H1 (cell line): ENCODE results near the gene ADARB2. TPM values are rescaled to one million over a fixed set of nuclear protein-coding genes. Genes with fewer than 3 reads are reported as not detected.
A peak's percentile ranks its signal among the peaks of the same experiment; 100 is the strongest.

Source experiments
- CTCF ChIA-PET: fragments of 300-600 bp; sonication (Branson Sonifier 250); formaldehyde crosslinking; loops from one replicate; lab custom pipeline; 2021; ENCODE audit not compliant: partially characterized antibody; lab: Charles Lee
- POLR2A ChIA-PET: fragments of 300-600 bp; sonication (Branson Sonifier 250); formaldehyde crosslinking; loops from one replicate; lab custom pipeline; 2021; ENCODE audit warnings: inconsistent platforms; ENCODE audit not compliant: partially characterized antibody; lab: Charles Lee
- DNase-seq, 2 experiments: peaks; one replicate each; pipeline versions ENCODE4 v3.0.0 to v3.0.0-alpha.2; 2010 to 2022; ENCODE audit warnings: low spot score in 2 of 2, low read depth in 1 of 2, mixed read lengths in 1 of 2
- FAIRE-seq: peaks from 2 replicates; lab custom pipeline; 2011; peaks lifted over from hg19 to GRCh38; lab: Jason Lieb, UNC
- H2AFZ ChIP-seq: 2 replicates; pipeline ENCODE4 v1.8.1; 2012; ENCODE audit warnings: low read length, inconsistent platforms
- H2AK5ac ChIP-seq: 2 replicates; pipeline ENCODE4 v1.6.1; 2013; ENCODE audit warnings: low read depth, low read length
- H2BK120ac ChIP-seq: replicated peaks from 2 replicates; pipeline ENCODE3; 2013; ENCODE audit warnings: low read depth, low read length, inconsistent platforms
- H2BK12ac ChIP-seq: 2 replicates; pipeline ENCODE4 v1.6.1; 2013; ENCODE audit warnings: low read depth, low read length
- H2BK15ac ChIP-seq: 2 replicates; pipeline ENCODE4 v1.6.1; 2013; ENCODE audit warnings: low read length
- H2BK20ac ChIP-seq: 2 replicates; pipeline ENCODE4 v1.6.1; 2013; ENCODE audit warnings: low read length
- H2BK5ac ChIP-seq: 2 replicates; pipeline ENCODE4 v1.6.1; 2013; ENCODE audit warnings: low read depth, low read length
- H3K14ac ChIP-seq: 2 replicates; pipeline ENCODE4 v1.6.1; 2013; ENCODE audit warnings: inconsistent platforms; ENCODE audit not compliant: insufficient read length
- H3K18ac ChIP-seq: 2 replicates; pipeline ENCODE4 v1.6.1; 2013; ENCODE audit warnings: low read length; ENCODE audit errors: extremely low read depth
- H3K23ac ChIP-seq: 2 replicates; pipeline ENCODE4 v1.6.1; 2013; ENCODE audit warnings: inconsistent platforms; ENCODE audit not compliant: insufficient read length
- H3K23me2 ChIP-seq: 2 replicates; pipeline ENCODE4 v1.6.1; 2013; ENCODE audit warnings: low read depth, low read length
- H3K27ac ChIP-seq: 2 replicates; pipeline ENCODE4 v1.6.1; 2011; ENCODE audit warnings: low read depth, low read length, inconsistent platforms
- H3K27me3 ChIP-seq, 4 experiments: replicated peaks in 1 of 4; 1 replicate in 1 of 4; 2 replicates in 3 of 4; pipeline versions ENCODE4 v1.6.1 to v1.8.1; 2011 to 2013; ENCODE audit warnings: low read length in 3 of 4, mild to moderate bottlenecking in 3 of 4, inconsistent platforms in 2 of 4, mixed read lengths in 2 of 4, moderate library complexity in 1 of 4; ENCODE audit not compliant: control insufficient read depth in 3 of 4, insufficient read depth in 3 of 4; ENCODE audit errors: extremely low read depth in 1 of 4
- H3K36me3 ChIP-seq, 4 experiments: 2 replicates each; pipeline versions ENCODE4 v1.6.1 to v1.8.1; 2011 to 2013; ENCODE audit warnings: mild to moderate bottlenecking in 4 of 4, low read length in 3 of 4, moderate library complexity in 2 of 4, control low read depth in 1 of 4, inconsistent platforms in 1 of 4; ENCODE audit not compliant: insufficient read depth in 4 of 4, control insufficient read depth in 2 of 4
- H3K4ac ChIP-seq: replicated peaks from 2 replicates; pipeline ENCODE3; 2013; ENCODE audit warnings: low read length, low read depth, mixed read lengths, inconsistent platforms; ENCODE audit not compliant: insufficient read length
- H3K4me1 ChIP-seq, 4 experiments: replicated peaks in 1 of 4; 1 replicate in 1 of 4; 2 replicates in 3 of 4; pipeline versions ENCODE4 v1.6.1 to v1.8.1; 2011 to 2013; ENCODE audit warnings: low read length in 3 of 4, inconsistent platforms in 2 of 4, mixed read lengths in 1 of 4; ENCODE audit not compliant: insufficient read depth in 4 of 4, control insufficient read depth in 3 of 4
- H3K4me2 ChIP-seq, 2 experiments: 2 replicates each; pipeline versions ENCODE4 v1.6.1 to v1.8.1; 2011 to 2013; ENCODE audit warnings: low read depth in 2 of 2, low read length in 2 of 2, control low read depth in 1 of 2, inconsistent platforms in 1 of 2, mild to moderate bottlenecking in 1 of 2; ENCODE audit not compliant: insufficient read depth in 1 of 2
- H3K4me3 ChIP-seq, 4 experiments: fragments of 200-600, 300-600 bp in 1 of 4; sonication (generic), shearing (Covaris generic), sonication (Bioruptor Twin) in 1 of 4; 2 replicates each; pipeline versions ENCODE4 v1.5.1 to v1.8.1; 2011 to 2016; ENCODE audit warnings: low read length in 4 of 4, low read depth in 3 of 4, control low read depth in 2 of 4, inconsistent platforms in 2 of 4, mild to moderate bottlenecking in 2 of 4, mixed read lengths in 1 of 4, moderate library complexity in 1 of 4; ENCODE audit not compliant: insufficient read depth in 2 of 4; ENCODE audit errors: extremely low read depth in 1 of 4
- H3K56ac ChIP-seq: replicated peaks from 2 replicates; pipeline ENCODE3; 2013; ENCODE audit warnings: low read depth, mild to moderate bottlenecking, mixed read lengths, low read length, inconsistent platforms; ENCODE audit not compliant: insufficient read length
- H3K79me1 ChIP-seq: 2 replicates; pipeline ENCODE4 v1.6.1; 2013; ENCODE audit warnings: low read depth, low read length, control low read depth
- H3K79me2 ChIP-seq, 2 experiments: 2 replicates each; pipeline versions ENCODE4 v1.6.1 to v1.8.1; 2012 to 2013; ENCODE audit warnings: low read length in 2 of 2, mild to moderate bottlenecking in 2 of 2, inconsistent platforms in 1 of 2; ENCODE audit not compliant: insufficient read depth in 2 of 2, control insufficient read depth in 1 of 2
- H3K9ac ChIP-seq, 4 experiments: replicated peaks in 1 of 4; 1 replicate in 1 of 4; 2 replicates in 3 of 4; pipeline versions ENCODE4 v1.6.1 to v1.8.1; 2011 to 2013; ENCODE audit warnings: low read depth in 3 of 4, low read length in 3 of 4, control low read depth in 2 of 4, mild to moderate bottlenecking in 2 of 4, moderate library complexity in 2 of 4, inconsistent platforms in 1 of 4; ENCODE audit errors: extremely low read depth in 1 of 4
- H3K9me3 ChIP-seq, 2 experiments: 2 replicates each; pipeline versions ENCODE4 v1.6.1 to v1.8.1; 2012 to 2013; ENCODE audit warnings: mild to moderate bottlenecking in 2 of 2, moderate library complexity in 2 of 2, control low read depth in 1 of 2, inconsistent platforms in 1 of 2, low read depth in 1 of 2, low read length in 1 of 2, mixed read lengths in 1 of 2; ENCODE audit not compliant: insufficient read depth in 2 of 2
- H4K20me1 ChIP-seq, 2 experiments: replicated peaks in 1 of 2; 2 replicates each; pipeline versions ENCODE3 to v1.8.1; 2011 to 2013; ENCODE audit warnings: inconsistent platforms in 2 of 2, low read length in 2 of 2, mild to moderate bottlenecking in 1 of 2; ENCODE audit not compliant: insufficient read depth in 2 of 2, control insufficient read depth in 1 of 2
- H4K5ac ChIP-seq: 2 replicates; pipeline ENCODE4 v1.6.1; 2013; ENCODE audit warnings: low read length, low read depth, mixed read lengths, inconsistent platforms; ENCODE audit not compliant: insufficient read length
- H4K8ac ChIP-seq: 2 replicates; pipeline ENCODE4 v1.8.0; 2013; ENCODE audit warnings: mild to moderate bottlenecking, moderate library complexity, low read length, inconsistent platforms; ENCODE audit not compliant: insufficient read depth; ENCODE audit errors: extremely low read depth
- H4K91ac ChIP-seq: replicated peaks from 2 replicates; pipeline ENCODE3; 2013; ENCODE audit warnings: low read length, mixed read lengths, inconsistent platforms; ENCODE audit not compliant: insufficient read length
- ATF3 ChIP-seq: IDR thresholded peaks from 2 replicates; pipeline ENCODE4 v1.6.1; 2011; ENCODE audit warnings: low read depth, mild to moderate bottlenecking, low read length; ENCODE audit not compliant: insufficient read depth
- MAX ChIP-seq: IDR thresholded peaks from 2 replicates; pipeline ENCODE4 v1.6.1; 2012; ENCODE audit warnings: inconsistent platforms
- WGBS, 2 experiments: shearing (Covaris generic) in 1 of 2; methylation state at CpG; one replicate each; pipeline versions ENCODE4 v1.1.6 to v1.1.7; 2013 to 2015; ENCODE audit warnings: low lambda C conversion rate in 2 of 2, mixed read lengths in 2 of 2, inconsistent platforms in 1 of 2, low coverage in 1 of 2, missing lambda C conversion rate in 1 of 2; ENCODE audit not compliant: insufficient replicate concordance in 2 of 2, insufficient coverage in 1 of 2, insufficient read length in 1 of 2; ENCODE audit errors: extremely low coverage in 1 of 2, missing lambda C conversion rate in 1 of 2; 5-methylcytosine and 5-hydroxymethylcytosine counted together
- polyA plus RNA-seq, 7 experiments: library from polyadenylated mRNA; depleted of rRNA in 3 of 7; stranded (reverse) in 5 of 7; unstranded in 2 of 7; fragments of >200 nt in 5 of 7; fragments of 200-250 nt in 2 of 7; gene quantifications; 1 replicate in 5 of 7; 2 replicates in 1 of 7; 4 replicates in 1 of 7; pipeline versions ENCODE4 v1.2.1 to v1.2.3, GENCODE V29; 2011 to 2013; ENCODE audit warnings: missing spikeins in 2 of 7, mixed read lengths in 2 of 7
- total RNA-seq: library from RNA; stranded (reverse); fragmentation: NEBNext Ultra II Directional; extraction: Animal tissue kit (Norgen Biotek cat#: 25700); gene quantifications from 2 replicates; pipeline ENCODE4 v1.2.1, GENCODE V29; 2021
- TF ChIP-seq, protein P1 (sequence below), 3 experiments: IDR thresholded peaks; 1 replicate in 2 of 3; 2 replicates in 1 of 3; pipeline versions ENCODE4 v1.5.1 to v1.6.1; 2011; ENCODE audit warnings: low read length in 3 of 3, mild to moderate bottlenecking in 3 of 3, inconsistent platforms in 2 of 3, low read depth in 1 of 3, moderate library complexity in 1 of 3; ENCODE audit not compliant: insufficient read depth in 1 of 3; ENCODE audit errors: control extremely low read depth in 1 of 3

Gene ADARB2
- total and polyA plus RNA-seq, 2 of the 8 experiments (the other 6 are each of a cell fraction or from before 2014, with no cell fraction given) = 2.2 to 2.8 TPM

DNA sequence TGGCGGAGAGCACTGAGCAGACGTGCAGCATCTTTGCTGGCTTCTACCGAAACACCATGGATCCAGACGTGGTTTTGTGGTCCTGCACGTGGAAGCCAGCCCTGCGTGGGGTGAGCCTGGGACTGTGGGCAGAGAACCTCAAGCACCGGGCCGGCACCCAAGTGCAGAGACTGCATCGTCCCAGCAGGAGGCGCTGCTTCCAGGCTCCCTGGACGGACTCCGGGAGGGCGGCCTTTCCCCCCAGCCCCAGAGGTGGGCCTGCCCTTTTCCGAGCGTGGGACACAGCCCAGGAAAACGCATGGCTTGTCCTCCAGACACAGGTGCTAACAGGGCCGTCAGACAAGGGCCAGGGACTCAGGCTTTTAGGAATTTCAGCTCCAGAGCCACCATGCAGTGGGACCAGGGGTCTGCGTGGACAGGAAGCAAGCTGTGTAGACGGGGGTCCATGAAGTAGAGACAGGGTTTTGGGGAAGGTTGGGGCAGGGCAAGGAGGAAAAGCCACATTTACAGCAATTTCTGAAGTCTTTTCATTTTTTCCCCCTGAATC lies 377.2 kb downstream of the ADARB2 start:
- Histone ChIP-seq H3K23ac (no peak overlapping the region), H3K18ac (peak overlapping the region; percentile 55), H3K9ac (no peak overlapping the region), H3K36me3 (no peaks in the 10 kb centered on the region), H4K8ac (peak overlapping the region; percentile 58), H3K4me3 (no peak overlapping the region), H2BK120ac (no peak overlapping the region), H3K79me1 (no peaks in the 10 kb centered on the region), H4K91ac (peak overlapping the region; percentile 29), H3K79me2 (no peaks in the 10 kb centered on the region), H3K27me3 (0 out of 7 replicates have a peak, but pooled peaks cover 0 to 2% (median 0%) of the 10 kb centered on the region in 4 experiments), H3K56ac (no peak overlapping the region), H3K27ac (no peak overlapping the region), H3K4ac (peak overlapping the region; percentile 6), H3K4me2 (no peak overlapping the region; a peak in 1 of 4 replicates), H4K20me1 (no peaks in the 10 kb centered on the region), H2BK20ac (peak overlapping the region; percentile 97; the same call in 1 of the 2 replicates), H2BK12ac (peak overlapping the region; percentile 91; the same call in 1 of the 2 replicates), H2BK15ac (peak overlapping the region; percentile 85; the same call in 1 of the 2 replicates), H3K23me2 (no peaks in the 10 kb centered on the region), H2BK5ac (peak overlapping the region; percentile 76; the same call in 1 of the 2 replicates), H3K4me1 (peaks cover 4 to 20% (median 7%) of the 10 kb centered on the region in 4 experiments), H2AK5ac (no peak overlapping the region; the same call in 1 of the 2 replicates), H3K14ac (no peak overlapping the region), H4K5ac (no peak overlapping the region), H2AFZ (0 out of 2 replicates have a peak overlapping the region, but pooled peaks have one; percentile 35), H3K9me3 (no peaks in the 10 kb centered on the region)
- ChIA-PET CTCF (interaction anchor here (0.6 to 2.6 kb wide), 32 partner anchors 9 to 309 kb away, joined by 3 to 21 read pairs (median 4); no protein-coding TSS in a partner anchor), POLR2A (interaction anchor here (0.9 to 1.9 kb wide), 3 partner anchors 9 to 66 kb away, joined by 3 to 5 read pairs (median 5); no protein-coding TSS in a partner anchor)
- DNase-seq = peak; percentile 21 to 87
- no peak for FAIRE-seq
- 70% methylated on average over 19 of the region's 19 CpGs; no CpG with 5 or more reads in 1 of the 2 experiments for WGBS, 2 experiments
- TF ChIP-seq, protein P1, sequence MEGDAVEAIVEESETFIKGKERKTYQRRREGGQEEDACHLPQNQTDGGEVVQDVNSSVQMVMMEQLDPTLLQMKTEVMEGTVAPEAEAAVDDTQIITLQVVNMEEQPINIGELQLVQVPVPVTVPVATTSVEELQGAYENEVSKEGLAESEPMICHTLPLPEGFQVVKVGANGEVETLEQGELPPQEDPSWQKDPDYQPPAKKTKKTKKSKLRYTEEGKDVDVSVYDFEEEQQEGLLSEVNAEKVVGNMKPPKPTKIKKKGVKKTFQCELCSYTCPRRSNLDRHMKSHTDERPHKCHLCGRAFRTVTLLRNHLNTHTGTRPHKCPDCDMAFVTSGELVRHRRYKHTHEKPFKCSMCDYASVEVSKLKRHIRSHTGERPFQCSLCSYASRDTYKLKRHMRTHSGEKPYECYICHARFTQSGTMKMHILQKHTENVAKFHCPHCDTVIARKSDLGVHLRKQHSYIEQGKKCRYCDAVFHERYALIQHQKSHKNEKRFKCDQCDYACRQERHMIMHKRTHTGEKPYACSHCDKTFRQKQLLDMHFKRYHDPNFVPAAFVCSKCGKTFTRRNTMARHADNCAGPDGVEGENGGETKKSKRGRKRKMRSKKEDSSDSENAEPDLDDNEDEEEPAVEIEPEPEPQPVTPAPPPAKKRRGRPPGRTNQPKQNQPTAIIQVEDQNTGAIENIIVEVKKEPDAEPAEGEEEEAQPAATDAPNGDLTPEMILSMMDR (IDR thresholded peaks at IDR 0.05; ENCODE audit: control extremely low read depth in 1 of 3, insufficient read depth in 1 of 3, low read depth in 1 of 3, low read length in 3 of 3) = peak; percentile 66 to 85 (median 83)
- TF ChIP-seq ATF3 (no peak), MAX (peak; percentile 30; the same call in 1 of the 2 replicates)
